ENCODE measurements around the gene DOCK3.
"Not testable (repeated sequence)": the region's sequence is repeated elsewhere in the genome, so short reads cannot be mapped to it uniquely, and the experiment has no call there.

The DOCK3 gene

DNA sequence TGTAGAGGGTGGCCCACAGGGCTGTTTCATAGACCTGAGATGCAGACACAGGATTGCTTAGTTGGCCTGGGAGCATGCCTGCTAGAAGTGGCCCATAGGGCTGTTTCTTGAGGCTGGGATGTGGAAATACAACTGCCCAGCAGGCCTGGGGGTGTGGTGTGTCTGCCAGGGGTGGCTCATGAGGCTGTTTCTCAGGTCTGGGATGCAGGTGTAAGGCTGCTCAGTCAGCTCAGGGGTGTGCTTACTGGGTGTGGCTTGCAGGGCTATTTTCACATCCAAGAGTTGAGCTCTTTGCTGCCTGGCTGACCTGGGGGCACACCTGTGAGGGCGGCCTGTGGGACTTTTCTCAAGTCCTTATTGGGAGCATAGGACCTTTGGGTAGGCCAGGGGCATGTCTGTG is 131.3 kb downstream of the DOCK3 start:
- no peak for DNase-seq

DNA sequence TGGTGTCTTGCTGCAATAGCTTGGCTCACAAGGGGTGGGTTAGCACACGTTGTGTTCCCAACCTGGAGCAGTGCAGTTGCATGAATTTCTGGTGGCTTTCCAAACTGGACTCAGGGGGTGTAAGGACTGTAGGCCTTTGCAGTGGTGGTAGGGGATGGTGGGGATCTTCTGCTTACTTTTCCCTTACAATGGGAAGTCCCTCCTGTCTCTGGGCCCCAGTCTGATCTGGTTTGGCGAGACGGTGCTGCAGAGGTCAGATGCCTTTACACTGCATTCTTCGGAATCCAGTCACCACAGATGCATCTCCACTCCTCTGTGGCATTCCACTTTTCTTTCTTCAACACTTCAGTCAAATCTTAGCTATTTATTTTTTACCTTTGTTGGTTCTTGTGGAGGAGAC is 132.1 kb downstream of the DOCK3 start:
- no peak for DNase-seq

DNA sequence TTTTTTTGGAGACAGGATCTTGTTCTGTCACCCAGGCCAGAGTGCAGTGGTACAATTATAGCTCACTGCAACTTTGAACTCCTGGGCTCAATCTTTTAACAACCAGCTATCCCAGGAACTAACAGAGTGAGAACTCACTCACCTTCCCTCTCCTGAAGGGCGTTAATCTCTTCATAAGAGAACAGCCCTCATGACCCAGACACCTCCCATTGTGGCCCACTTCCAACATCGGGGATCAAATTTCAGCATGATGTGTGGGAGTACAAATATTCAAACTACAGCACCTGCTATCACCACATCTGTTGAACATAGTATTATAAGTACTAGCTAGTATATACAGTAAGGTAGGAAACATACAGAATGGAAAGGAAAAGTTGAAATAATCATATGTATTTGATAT is 132.5 kb downstream of the DOCK3 start:
- DNase-seq, result no peak

DNA sequence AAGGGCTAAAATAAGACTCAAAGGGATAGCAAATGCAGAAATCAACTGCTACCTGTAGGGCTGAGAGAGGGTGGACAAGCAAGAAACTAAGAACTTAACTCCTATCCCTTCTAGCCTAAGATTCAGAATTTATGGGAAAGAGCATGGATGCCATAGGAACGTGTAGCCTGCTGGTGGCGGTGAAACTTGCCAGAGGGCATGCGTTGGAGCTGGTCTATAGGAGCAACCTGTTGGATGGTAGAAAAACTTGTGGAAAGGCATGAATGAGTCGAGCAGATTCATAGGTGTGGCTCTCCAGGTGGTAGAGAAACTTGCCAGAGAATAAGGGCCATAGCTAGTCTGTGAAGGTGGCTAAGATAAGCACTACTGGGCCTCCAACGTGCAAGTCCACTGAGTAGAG is 137.2 kb downstream of the DOCK3 start:
- no peak for DNase-seq

DNA sequence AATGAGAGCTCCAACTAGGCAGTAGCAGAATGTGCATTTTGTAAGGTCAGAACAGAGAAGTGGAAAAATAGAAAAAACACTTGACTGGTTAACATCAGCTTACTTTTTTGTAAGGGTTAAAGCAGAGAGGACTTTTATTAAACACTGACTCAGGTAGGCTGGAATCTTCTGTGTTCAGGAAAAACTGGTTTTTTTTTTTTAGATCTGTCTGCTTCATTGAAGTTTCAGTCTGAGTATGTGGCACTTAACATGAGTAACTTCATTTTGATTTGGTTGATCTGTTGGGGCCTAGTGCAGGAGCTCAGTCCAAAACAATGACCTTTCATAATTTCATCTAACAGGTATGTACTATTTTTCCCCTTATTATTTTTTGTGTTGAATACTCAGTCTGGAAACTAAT is 141.1 kb downstream of the DOCK3 start:
- DNase-seq, result no peak

DNA sequence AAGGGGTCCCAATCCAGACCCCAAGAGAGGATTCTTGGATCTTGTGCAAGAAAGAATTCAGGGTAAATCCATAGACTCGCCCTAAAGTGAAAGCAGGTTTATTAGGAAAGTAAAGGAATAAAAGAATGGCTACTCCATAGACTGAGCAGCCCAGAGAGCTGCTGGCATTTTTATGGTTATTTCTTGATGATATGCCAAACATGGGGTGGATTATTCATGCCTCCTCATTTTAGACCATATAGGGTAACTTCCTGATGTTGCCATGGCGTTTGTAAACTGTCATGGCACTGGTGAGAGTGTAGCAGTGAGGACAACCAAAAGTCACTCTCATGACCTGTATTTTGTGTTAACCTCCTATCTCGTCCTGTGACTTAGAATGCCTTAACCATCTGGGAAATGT is 142.2 kb downstream of the DOCK3 start:
- no peak for DNase-seq

DNA sequence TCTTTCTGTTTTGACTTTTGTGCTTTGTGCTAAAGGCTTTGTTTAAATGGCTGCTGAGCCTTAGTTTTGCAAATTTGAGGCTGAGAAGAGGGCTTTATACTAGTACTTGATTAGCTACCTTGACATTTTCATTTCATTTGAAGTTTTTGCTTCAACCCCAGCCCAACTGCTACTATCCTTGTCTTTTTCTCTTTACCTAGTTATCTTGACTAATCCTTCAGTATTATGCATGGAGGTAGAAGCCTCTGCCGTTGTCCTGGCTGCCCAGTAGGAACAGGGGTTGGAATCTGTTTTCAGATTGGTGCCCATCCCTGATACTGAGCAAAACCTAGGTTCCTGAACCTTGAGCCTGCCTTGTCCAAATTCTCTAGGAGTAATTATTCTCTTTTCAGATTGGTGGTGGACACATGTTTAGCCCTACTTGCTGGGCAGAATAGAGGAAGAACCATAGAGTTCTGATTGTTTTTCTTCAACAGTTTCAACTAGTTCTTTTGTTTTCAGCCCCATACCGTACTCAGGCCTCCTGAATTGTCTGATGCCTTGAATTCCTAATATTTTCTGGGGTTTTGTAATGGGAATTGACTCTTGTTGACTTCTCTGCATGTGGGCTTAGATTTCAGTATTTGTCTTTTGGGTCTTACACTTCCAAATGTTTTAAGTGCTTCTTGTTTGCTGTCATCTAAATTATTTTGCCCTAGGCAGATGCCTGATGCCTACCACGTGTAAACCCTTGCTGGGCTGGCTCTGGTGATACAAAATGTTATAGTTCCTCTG is 143.2 kb downstream of the DOCK3 start:
- DNase-seq, result no peak

DNA sequence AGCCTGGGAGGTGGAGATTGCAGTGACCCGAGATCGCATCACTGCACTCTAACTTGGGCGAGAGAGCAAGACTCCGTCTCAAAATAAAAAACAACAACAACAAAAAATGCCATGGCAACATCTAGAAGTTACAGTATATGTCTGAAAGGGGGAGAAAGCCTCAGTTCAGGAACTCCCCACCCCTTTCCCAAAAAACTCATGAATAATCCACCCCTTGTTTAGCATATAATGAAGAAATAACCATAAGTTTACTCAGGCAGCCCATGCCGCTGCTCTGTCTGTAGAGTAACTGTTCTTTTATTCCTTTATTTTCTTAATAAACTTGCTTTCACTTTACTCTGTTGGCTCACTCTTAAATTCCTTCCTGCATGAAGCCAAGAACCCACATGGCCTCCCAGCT is 145.2 kb downstream of the DOCK3 start:
- DNase-seq, result no peak

DNA sequence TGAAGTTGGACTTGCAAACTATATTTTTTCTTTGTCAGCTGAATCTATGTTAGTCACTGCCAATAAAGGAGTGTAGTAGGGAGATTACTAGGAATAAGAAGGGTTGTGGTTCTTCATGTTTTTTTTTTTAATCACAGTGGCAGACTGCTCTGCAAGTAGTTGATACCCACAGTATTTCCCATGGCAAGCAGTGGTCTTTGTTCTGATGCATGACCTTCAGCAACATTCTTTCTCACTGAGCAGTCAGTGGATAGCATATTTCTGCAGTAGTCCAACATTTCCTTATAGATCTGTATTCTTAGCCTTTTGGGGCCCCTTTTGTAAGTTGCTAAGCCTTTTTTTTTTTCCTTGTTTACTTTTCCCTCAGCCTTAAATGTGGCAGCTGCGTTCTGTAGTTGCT is 151.1 kb downstream of the DOCK3 start:
- DNase-seq, result no peak

DNA sequence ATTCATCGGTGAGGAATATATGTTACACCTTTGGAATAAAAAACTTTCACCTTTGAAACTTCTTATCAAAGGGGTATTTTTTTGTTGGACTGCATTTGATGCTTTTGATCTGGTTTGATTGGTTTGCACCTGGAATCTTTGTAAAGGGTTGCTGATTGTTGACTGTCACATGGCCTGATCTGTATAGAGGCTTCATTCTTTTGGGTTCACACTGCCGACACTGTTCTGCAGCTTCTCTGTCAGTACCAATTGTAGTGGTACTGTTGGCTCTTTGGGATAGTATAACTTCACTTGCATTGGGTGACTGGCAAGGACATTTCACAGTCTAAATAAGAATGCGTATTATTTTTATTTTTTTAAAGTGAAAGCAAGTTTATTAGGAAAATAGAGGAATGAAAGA is 155.7 kb downstream of the DOCK3 start:
- no peak for DNase-seq

DNA sequence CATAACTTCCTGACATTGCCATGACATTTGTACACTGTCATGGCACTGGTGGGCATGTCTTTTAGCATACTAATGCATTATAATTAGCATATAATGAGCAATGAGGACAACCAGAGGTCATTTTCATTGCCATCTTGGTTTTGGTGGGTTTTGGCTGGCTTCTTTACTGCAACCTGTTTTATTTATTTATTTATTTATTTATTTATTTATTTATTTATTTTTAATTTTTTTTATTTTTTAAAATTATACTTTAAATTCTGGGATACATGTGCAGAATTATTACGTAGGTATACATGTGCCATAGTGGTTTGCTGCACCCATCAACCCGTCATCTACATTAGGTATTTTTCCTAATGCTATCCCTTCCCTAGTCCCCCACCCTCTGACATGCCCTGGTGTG is 156.3 kb downstream of the DOCK3 start:
- not testable (repeated sequence) for DNase-seq

DNA sequence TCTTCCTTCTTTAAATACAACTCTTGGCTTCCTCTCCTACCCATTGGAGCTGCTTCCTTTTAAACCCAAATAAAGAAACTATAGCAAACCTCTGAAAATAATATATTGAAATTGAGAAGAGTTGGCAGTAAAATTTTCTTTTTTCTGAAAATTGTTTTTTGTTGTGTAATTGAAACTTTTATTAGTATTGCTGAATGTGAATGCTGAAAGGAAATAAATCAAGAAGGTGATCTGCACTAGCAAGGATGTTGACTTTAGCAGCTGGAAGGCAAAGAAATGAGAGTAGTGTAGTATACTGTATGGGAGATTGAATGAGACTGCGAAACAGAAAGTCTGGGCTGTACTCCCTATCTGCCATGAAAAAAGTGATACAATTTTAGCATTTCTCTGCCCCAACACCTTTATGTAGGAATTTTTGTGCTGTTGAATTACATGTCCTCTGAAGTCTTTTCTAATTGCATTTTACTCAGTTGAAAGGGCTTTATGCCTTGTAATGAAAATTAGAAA is 166.3 kb downstream of the DOCK3 start:
- DNase-seq, result no peak

DNA sequence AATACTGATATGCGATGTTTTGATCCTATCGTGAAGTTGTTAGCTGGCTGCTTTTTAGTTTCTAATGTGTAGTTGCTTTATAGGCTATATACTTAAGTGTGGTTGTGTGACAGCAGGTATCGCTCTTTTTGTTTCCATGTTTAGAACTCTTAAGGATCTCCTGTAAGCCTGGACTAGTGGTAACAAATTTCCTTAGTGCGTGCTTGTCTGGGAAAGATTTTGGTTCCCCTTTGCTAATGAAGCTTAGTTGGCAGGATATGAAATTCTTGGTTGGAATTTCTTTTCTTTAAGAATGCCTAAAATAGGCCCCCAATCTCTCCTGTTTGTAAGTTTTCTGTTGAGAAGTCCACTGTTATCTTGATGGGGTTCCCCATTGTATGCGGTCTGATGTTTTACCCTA is 173.6 kb downstream of the DOCK3 start:
- DNase-seq, result no peak

DNA sequence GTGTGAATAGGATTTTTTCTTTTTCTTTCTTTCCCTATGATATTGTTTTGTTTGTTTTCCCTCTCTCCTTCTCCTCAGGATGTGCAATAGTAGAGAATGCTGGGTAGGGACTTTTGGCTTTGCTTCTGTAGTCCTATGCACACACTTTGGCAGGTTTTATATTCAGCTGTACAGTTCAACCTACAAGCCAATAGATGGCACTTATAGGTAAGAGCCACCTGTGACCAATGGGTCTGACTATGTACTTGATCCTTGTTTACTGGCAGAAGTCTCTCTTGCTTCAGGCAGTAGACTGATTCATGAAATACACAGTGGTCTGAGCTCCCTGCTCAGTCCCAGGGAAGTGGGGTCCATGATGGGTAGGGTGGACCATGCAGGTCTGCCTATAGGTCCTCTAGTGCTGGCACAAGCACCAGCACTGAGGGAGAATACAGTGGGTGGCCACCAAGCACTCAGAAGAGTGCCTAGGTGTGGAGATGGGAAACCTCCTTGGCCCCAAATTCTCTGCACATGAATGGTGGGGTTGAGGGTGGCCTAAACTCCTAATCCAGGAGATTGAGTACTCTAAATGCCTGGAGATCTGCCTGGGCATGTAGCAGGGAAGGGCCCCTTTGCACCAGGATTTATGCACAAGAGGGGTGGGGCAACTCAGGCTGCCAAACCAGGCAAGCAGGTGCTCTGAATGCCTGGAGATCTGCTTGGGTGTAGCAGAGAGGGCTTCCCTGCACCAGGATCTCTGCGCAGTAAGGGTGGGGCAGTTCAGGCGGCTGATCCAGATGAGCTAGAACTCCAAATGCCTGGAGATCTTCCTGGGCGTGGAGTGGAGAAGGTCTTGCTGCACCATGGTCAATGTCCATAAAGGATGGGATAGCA is 176.1 kb downstream of the DOCK3 start:
- DNase-seq, result no peak

DNA sequence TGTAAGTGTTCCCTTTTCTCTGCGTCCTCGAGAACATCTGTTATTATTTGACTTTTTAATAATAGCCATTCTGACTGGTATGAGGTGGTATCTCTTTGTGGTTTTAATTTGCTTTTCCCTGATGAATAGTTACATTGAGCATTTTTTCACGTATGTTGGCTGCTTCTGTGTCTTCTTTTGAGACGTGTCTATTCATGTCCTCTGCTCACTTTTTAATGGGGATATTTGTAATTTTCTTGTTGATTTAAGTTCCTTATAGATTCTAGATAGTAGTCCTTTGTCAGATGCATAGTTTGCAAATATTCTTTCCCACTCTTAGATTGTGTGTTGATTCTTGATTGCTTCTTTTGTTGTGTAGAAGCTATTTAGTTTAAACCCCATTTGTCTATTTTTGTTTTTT is 179.2 kb downstream of the DOCK3 start:
- DNase-seq, result no peak

DNA sequence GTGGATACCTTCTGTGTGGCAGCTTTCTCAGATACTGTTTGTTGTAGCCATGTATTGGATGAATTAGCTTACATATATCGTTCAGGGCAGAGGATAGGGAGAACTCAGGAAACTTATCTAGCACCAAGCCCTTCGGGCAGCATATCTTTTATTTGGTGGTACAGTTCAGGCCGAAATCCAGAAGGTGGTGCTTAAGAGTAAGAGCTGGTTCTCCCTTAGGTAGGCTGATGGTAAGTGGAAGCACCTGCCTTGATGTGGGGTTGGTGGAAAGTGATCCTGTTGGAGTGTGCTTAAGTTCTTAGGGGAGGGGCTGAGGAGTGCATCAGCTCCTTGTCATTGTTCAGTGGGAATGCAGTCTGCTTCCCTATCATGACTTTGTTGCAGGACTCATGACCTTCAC is 187.5 kb downstream of the DOCK3 start:
- DNase-seq, result no peak

DNA sequence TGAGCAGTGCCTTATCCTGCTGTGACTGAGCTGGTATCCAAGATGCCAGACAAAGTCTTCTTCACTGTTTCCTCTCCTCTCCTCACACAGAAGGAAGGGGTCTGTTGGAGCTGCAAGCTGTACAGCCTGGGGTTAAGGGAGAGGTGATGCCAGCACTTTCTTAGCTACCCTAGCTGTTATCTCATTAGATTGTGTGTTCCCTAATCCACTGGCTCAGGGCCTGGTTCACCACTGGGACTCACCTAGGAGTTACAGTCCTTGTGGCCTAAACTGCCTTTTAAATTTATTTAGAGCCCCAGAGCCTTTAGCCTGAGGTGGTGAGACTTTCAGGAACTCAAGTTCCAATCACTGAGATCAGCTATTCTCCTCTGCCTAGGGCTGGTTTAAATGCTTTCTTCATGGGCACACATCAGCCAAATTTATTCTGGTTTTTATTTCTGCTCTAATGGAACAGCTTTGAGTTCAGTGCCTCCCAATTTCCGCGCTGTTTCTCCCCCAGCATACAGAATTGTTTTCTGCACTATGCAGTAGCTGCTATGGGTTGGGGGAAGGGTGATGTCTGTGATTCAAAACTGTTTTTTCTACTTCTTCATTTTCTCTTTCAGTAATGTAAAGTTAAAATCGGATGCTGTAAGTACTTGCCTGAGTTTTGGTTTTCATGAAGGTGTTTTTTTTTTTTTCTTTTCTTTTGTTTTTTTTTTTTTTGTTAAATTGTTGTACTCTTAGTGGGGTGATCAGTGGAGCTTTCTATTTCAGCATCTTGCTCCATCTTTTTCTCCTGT is 198.8 kb downstream of the DOCK3 start:
- no peak for DNase-seq

DNA sequence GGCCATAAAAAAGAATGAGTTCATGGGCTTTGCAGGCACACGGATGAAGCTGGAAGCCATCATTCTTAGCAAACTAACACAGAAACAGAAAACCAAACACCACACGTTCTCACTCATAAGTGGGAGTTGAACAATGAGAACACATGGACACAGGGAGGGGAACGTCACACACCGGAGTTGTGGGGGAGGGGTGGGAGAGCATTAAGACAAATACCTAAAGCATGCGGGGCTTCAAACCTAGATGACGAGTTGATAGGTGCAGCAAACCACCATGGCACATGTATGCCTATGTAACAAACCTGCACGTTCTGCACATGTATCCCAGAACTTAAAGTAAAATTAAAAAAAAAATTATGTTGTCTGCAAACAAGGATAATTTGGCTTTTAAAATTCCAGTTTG is 200.1 kb downstream of the DOCK3 start:
- not testable (repeated sequence) for DNase-seq

DNA sequence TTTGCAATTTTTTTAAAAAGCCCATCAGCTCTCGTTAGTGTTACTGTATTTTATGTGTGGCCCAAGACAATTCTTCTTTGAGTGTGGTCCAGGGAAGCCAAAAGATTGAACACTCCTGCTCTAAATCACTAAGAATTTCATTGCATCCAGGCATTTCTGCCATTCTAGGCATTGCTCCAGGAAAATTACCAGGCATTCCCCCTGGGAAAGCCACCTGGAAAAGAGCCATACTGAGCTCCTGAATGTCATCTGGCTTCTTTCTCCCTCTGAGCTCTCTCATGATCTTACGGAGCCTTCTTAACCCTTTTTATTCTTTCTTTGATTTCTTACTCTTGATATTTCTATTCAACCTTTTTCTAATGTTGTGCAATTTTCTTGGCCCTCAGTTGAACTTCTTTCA is 202.2 kb downstream of the DOCK3 start:
- no peak for DNase-seq

DNA sequence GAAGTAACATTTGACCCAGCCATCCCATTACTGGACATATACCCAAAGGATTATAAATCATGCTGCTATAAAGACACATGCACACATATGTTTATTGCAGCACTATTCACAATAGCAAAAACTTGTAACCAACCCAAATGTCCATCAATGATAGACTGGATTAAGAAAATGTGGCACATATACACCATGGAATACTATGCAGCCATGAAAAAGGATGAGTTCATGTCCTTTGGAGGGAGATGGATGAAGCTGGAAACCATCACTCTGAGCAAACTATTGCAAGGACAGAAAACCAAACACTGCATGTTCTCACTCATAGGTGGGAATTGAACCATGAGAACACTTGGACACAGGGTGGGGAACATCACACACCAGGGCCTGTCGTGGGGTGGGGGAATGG is 208.0 kb downstream of the DOCK3 start:
- not testable (repeated sequence) for DNase-seq

DNA sequence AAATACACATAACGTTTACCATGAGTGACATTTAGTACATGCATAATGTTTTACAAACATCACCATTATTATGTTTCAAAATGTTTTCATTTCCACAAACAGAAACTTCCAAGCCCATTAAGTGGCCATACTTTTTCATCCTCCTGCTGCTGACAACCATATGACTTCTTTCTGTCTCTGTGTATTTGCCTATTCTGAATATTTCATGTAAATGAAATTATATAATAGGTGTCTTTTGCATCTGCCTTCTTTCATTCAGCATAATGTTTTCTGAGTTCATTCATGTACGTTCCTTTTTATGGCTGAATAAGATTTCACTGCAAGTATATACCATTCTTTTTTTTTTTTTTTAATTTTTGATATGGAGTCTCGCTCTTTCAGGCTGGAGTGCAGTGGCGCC is 209.0 kb downstream of the DOCK3 start:
- DNase-seq, result no peak

DNA sequence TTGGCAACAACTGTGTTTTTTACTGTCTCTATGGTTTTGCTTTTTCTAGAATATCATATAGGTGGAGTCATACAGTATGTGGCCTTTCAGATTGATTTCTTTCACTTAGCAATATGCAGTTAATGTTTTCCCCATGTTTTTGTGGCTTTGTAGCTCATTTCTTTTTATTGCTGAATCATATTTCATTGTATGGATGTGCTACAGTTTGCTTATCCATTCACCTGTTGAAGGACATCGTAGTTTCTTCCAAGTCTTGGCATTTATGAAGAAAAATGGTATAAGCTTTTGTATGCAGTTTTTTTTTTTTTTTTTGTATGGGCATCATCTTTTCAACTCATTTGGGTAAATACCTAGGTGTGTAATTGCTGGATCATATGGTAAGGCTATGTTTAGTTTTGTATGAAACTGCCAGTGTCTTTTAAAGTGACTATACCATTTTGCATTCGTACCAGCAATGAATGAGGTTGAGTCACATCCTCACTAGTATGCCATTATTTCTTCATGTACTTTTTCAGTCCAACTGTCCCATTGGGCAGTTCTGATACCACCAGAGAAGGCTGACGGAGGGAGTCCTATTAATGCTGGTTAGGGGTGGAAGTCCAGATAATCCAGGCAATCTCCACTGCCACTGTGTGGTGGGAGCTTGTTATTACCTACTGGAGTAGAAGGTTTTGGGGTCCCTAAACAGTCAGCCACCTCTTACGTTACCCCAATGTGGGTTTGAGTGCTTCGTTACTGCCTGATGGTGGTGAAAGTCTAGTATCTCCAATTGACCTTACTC is 210.5 kb downstream of the DOCK3 start:
- no peak for DNase-seq

All from stimulated activated CD8-positive, alpha-beta memory T cell treated with anti-CD3 and anti-CD28 coated beads, Interleukin-4, amount 100 ng/mL, for 48 hours (primary cell).